K562 (cell line): ENCODE measurements around the gene POLR3GL. TPM values are rescaled to one million over a fixed set of nuclear protein-coding genes. Genes with fewer than 3 reads are reported as not detected.
A peak's percentile ranks its signal among the peaks of the same experiment; 100 is the strongest.

Source experiments
- CC2D1A ChIP-seq: fragments of 450-650 bp; IDR thresholded peaks from 2 replicates; pipeline ENCODE4 v1.6.1; 2017; ENCODE audit warnings: mild to moderate bottlenecking
- DLX4 ChIP-seq: fragments of 250-450 bp; sonication (Bioruptor Pico); IDR thresholded peaks from 2 replicates; pipeline ENCODE4 v1.6.1; 2021; ENCODE audit warnings: mild to moderate bottlenecking
- E2F1 ChIP-seq: sonication (generic); formaldehyde crosslinking; IDR thresholded peaks from 2 replicates; pipeline ENCODE4 v1.8.1; 2023; ENCODE audit warnings: mild to moderate bottlenecking, missing genetic modification reagents, moderate library complexity
- ERF ChIP-seq: fragments of 450-650 bp; formaldehyde crosslinking; IDR thresholded peaks from 2 replicates; pipeline ENCODE4 v1.4.0; 2020; ENCODE audit warnings: mild to moderate bottlenecking, mixed read lengths
- GTF2E2 ChIP-seq: fragments of 200-800 bp; sonication (Bioruptor generic); IDR thresholded peaks from 2 replicates; pipeline ENCODE4 v1.6.1; 2016; ENCODE audit warnings: missing genetic modification characterization, missing compliant biosample characterization
- HEY1 ChIP-seq: fragments of 250-450 bp; sonication (Bioruptor Pico); IDR thresholded peaks from 2 replicates; pipeline ENCODE4 v1.5.0; 2020; ENCODE audit warnings: mild to moderate bottlenecking, moderate library complexity, borderline replicate concordance
- JUND ChIP-seq, 2 experiments: IDR thresholded peaks; 2 replicates in 1 of 2; 3 replicates in 1 of 2; pipeline ENCODE4 v1.6.1; 2011; ENCODE audit warnings: borderline replicate concordance in 2 of 2, low read depth in 2 of 2, low read length in 2 of 2, improper control_type of control experiment in 1 of 2, missing biosample characterization in 1 of 2, missing genetic modification characterization in 1 of 2, missing genetic modification reagents in 1 of 2
- KDM1A ChIP-seq, 2 experiments: fragments of 450-650 bp; IDR thresholded peaks; 2 replicates each; pipeline ENCODE4 v1.6.1; 2016; ENCODE audit warnings: mild to moderate bottlenecking in 2 of 2
- MEIS2 ChIP-seq: fragments of 450-650 bp; IDR thresholded peaks from 2 replicates; pipeline ENCODE4 v1.6.1; 2014; ENCODE audit warnings: mild to moderate bottlenecking; ENCODE audit not compliant: partially characterized antibody
- NCOR1 ChIP-seq: fragments of 450-650 bp; IDR thresholded peaks from 2 replicates; pipeline ENCODE4 v1.6.1; 2016; ENCODE audit warnings: mild to moderate bottlenecking, moderate library complexity
- NELFE ChIP-seq: IDR thresholded peaks from 2 replicates; pipeline ENCODE4 v1.6.1; 2011; ENCODE audit warnings: mild to moderate bottlenecking; ENCODE audit not compliant: insufficient read depth, insufficient read length
- NFXL1 ChIP-seq: fragments of 450-650 bp; formaldehyde crosslinking; IDR thresholded peaks from 2 replicates; pipeline ENCODE4 v1.4.0; 2021; ENCODE audit warnings: mild to moderate bottlenecking
- STAT6 ChIP-seq: sonication (generic); formaldehyde crosslinking; IDR thresholded peaks from 2 replicates; pipeline ENCODE4 v1.8.1; 2023; ENCODE audit warnings: mild to moderate bottlenecking, missing genetic modification reagents
- THRA ChIP-seq: fragments of 450-650 bp; IDR thresholded peaks from 2 replicates; pipeline ENCODE4 v1.6.1; 2017; ENCODE audit warnings: mild to moderate bottlenecking, moderate library complexity
- TSC22D4 ChIP-seq: fragments of 450-650 bp; IDR thresholded peaks from 2 replicates; pipeline ENCODE4 v1.6.1; 2016; ENCODE audit warnings: missing genetic modification characterization, missing biosample characterization, control low read depth
- UBTF ChIP-seq, 2 experiments: IDR thresholded peaks; 2 replicates each; pipeline ENCODE4 v1.6.1; 2012; ENCODE audit warnings: improper control_type of control experiment in 2 of 2, low read depth in 2 of 2, low read length in 2 of 2, borderline replicate concordance in 1 of 2
- ZC3H11A ChIP-seq: IDR thresholded peaks from 2 replicates; pipeline ENCODE4 v1.6.1; 2012; ENCODE audit warnings: low read depth, low read length, improper control_type of control experiment
- ZKSCAN3 ChIP-seq: fragments of 250-450 bp; sonication (Bioruptor Pico); IDR thresholded peaks from 2 replicates; pipeline ENCODE4 v1.4.0; 2020
- ZNF263 ChIP-seq: sonication (generic); formaldehyde crosslinking; IDR thresholded peaks from 2 replicates; pipeline ENCODE4 v1.8.0; 2022; ENCODE audit warnings: mild to moderate bottlenecking, missing genetic modification reagents, borderline replicate concordance
- ZNF347 ChIP-seq: fragments of 450-650 bp; formaldehyde crosslinking; IDR thresholded peaks from 2 replicates; pipeline ENCODE4 v1.4.0; 2020; ENCODE audit warnings: low read depth, mild to moderate bottlenecking, moderate library complexity
- polyA plus RNA-seq, 8 experiments: library from polyadenylated mRNA; depleted of rRNA in 4 of 8; stranded (reverse) in 5 of 8; unstranded in 3 of 8; fragments of >200 nt; fragmentation: Nextera tagmentation in 2 of 8; fragmentation: Illumina TruSeq in 1 of 8; extraction: Ambion mirVana in 2 of 8; extraction: Trizol in 1 of 8; gene quantifications; 2 replicates each; pipeline versions ENCODE4 v1.2.1 to v1.2.3, GENCODE V29; 2011 to 2014; ENCODE audit warnings: inconsistent platforms in 1 of 8, missing spikeins in 1 of 8
- total RNA-seq, 7 experiments: library from RNA; depleted of rRNA in 6 of 7; stranded (reverse); fragments of >200 nt in 6 of 7; fragmentation: Illumina TruSeq in 2 of 7; extraction: Trizol in 2 of 7; gene quantifications; 2 replicates each; pipeline versions ENCODE4 v1.2.1 to v1.2.3, GENCODE V29; 2011 to 2021; ENCODE audit warnings: low replicate concordance in 1 of 7

Gene POLR3GL
- total and polyA plus RNA-seq, 9 of the 15 experiments (the other 6 are each of a cell fraction or from before 2014, with no cell fraction given) = 14.6 to 48.4 (median 38.2) TPM

- TF ChIP-seq STAT6 (CRISPR knock-in tag) = no peak
- TF ChIP-seq UBTF (IDR thresholded peaks at IDR 0.05; ENCODE audit: borderline replicate concordance in 1 of 2, low read depth in 2 of 2, low read length in 2 of 2) = 0 out of 4 replicates have a peak, but pooled peaks of 1 of the 2 experiments have one; percentile 71
- no peak for TF ChIP-seq DLX4 (CRISPR knock-in tag)
- TF ChIP-seq KDM1A (IDR thresholded peaks at IDR 0.05) = peak; percentile 89 to 95
- peak; percentile 40; the same call in 1 of the 2 replicates for TF ChIP-seq CC2D1A
- TF ChIP-seq NCOR1 = peak; percentile 82
- TF ChIP-seq ERF = no peak
- TF ChIP-seq JUND (IDR thresholded peaks at IDR 0.05; ENCODE audit: borderline replicate concordance, low read depth, low read length) = peak; percentile 27; the same call in 1 of the 2 replicates
- TF ChIP-seq JUND (tag; IDR thresholded peaks at IDR 0.05; ENCODE audit: borderline replicate concordance, low read depth, low read length) = no peak; the same call in 2 of the 3 replicates
- no peak for TF ChIP-seq NELFE
- no peak for TF ChIP-seq TSC22D4 (tag)
- no peak for TF ChIP-seq NFXL1
- TF ChIP-seq ZC3H11A = no peak
- TF ChIP-seq E2F1 = no peak
- TF ChIP-seq ZKSCAN3 (CRISPR knock-in tag) = no peak
- peak; percentile 10 for TF ChIP-seq MEIS2
- TF ChIP-seq GTF2E2 = no peak
- TF ChIP-seq HEY1 = no peak
- no peak for TF ChIP-seq THRA
- TF ChIP-seq ZNF347 (CRISPR knock-in tag) = no peak
- TF ChIP-seq ZNF263 (CRISPR knock-in tag) = no peak
Measured at GRCh38 chr1:146021622-146022402, 57.3 kb downstream of the POLR3GL start, which contains the start of gene HJV (continued).
